NCI-H1436 treated with DMSO at 0.1 percent for 48 hours (cell line): ENCODE measurements around the gene GRID1.

Source experiments
- DNase-seq: peaks from one replicate; lab custom pipeline; 2025; lab: John Stamatoyannopoulos, UW

The GRID1 gene

DNA sequence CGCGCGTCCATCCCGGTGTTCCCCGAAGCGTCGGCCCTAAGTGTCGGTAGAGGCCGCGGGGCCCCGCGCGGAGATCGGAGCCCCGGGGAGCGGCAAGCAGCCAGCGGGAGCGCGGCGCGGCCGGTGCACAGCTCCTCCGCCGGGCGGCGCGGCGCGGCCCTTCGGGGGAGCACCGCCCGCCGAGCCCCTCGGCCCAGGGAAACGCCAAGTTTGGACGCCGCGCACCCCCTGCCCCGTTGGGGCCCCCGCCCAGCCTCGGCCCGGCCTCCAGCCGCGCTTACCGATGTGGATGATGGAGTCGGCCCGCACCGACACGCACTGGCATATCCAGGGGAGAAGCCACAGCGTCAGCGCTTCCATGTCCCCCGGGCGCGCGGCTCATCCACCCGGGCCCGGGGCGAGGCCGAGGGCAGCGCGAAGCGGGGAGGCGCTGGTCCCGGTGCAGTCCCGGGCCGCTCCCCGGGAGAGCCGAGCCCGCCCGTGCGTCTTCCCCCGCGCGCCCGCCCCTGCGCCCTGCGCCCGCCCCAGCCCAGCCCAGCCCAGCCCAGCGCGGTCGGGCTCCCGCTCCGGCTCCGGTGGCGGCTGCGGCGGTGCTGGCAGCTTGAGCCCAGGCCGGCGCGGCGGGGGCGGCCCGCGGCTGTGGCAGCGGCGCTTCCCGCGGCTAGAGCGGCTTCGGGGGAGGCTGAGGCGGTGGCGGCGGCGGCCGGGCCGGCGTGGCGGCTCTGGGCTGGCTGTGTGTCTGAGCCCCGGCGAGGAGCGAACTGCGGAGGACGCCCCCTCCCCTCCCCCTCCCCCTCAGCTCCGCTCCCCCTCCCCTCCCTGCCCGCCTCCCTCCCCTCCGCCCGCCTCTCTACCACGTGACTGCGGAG lies at the start of gene GRID1:
Gene GRID1 (minus strand): TSS at position 763 of the 869 bp plus-strand sequence.
- no peak for DNase-seq

DNA sequence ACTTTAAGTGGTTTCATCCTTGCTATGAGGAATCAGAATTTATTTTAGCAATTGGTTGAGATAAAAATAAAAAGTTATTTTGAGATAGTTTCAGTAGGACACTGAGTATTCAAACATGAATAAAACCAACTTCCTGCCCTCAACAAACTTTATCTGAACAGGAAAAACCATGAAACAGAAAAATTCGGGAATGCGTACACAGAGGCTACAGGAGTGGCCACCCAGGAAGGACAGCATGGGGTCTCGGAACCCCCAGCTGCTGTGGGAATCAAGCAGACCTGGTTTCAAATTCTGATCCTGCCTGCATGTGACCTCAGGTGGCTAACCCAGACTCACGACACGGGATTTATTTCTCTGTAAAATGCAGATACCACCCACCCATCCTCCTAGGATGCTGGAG lies 49.0 kb upstream of the GRID1 start:
- no peak for DNase-seq

DNA sequence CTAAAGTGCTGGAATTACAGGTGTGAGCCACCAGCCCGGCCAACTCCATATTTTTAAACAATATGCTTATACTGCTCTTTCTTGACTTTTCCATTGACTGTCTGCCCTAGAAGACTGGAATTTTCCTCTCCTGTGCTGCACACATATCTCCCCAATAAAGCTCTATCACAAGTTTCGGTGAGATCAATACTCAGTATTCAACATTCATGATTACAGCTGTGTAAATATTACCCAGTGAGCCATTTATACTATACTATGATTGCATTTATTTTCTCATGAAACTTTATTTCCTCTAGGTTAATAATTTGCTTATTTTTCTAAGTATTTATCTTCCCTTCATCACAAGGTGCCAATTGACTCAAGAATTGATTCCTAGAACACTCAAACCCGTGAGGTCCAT lies 48.5 kb upstream of the GRID1 start:
- no peak for DNase-seq

DNA sequence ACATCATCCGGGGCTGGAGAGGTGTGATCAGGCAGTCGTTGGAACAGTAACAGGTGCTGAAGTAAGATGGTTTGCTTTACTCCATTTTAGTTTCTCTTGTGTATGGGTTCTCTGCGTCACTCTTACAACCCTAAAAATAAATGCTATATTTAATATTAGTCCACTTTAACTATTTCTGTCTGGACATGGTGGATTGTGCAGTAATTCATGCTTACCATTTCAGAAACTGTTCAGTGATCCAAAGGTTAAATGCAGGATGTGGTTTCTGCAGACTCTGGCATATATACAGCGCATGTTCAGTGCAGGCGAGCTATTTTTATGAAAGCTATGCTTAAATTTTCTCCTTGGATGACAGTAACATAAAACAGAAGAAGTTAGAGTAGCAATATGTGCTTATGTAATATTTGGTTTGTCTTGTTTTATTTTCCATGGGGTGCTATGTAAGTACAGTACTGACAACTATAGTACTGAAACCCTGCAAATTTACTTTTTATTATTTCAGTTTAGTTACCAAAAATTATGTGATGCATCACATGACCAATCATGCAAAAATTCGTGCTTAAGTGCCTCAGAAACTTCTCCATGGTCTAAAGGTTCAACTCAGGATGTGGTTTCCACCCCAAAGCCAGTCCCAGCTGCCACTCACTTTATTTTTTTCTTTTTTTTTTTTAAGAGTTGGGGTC lies 46.6 kb upstream of the GRID1 start:
- no peak for DNase-seq

DNA sequence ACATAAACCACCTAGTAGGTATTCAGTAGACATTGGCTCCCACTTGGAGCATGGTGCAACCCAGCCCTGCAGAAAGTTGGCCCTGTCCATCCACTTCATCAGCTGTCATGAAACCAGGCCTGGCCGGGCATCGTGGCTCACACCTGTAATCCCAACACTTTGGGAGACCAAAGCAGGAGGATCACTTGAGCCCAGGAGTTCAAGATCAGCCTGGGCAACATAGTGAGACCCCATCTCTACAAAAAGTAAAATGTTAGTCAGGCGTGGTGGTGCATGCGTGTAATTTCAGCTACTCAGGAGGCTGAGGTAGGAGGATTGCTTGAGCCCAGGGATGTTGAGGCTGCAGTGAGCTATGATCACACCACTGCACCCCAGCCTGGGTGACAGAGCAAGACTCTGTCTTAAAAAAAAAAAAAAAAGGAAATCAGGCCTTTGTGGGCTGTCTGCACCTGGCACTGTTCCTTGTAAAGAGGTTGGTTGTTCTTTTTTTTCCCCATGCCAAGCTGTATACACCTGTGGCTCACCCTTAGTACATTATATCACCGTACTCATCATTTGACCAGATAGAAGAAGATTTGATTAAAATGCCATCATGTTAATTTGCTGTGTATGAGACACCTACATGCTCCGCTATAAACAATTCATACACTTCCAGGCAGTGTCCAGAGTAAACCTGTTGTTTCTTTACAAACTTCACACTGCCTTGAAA lies 45.4 kb upstream of the GRID1 start:
- no peak for DNase-seq

DNA sequence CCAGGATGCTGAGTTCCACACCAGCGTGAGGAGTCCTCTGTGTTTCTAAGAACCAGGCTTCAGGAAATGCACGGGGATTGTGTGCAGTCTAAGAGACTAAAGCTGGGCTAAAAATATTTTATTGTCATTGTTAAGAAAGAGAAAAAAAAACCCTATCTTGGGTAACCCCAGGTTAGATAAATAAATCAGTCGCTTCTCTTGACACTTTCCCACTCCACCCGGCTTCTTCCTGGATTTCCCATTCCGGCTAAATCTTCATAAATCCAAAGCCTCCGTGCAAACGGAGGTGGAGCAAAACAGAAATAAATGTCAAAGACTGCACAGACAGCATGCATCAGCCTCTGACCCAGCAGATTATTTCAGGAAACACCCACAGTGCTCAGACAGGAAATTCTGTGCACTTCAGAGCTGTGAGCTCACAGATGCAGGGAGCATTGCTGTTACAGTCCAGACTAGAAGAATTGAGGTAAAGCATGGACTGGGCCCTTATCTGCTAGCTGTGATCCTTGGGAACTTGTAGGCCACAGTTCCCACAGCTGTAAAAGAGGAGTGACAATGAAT lies 44.8 kb upstream of the GRID1 start:
- no peak for DNase-seq

DNA sequence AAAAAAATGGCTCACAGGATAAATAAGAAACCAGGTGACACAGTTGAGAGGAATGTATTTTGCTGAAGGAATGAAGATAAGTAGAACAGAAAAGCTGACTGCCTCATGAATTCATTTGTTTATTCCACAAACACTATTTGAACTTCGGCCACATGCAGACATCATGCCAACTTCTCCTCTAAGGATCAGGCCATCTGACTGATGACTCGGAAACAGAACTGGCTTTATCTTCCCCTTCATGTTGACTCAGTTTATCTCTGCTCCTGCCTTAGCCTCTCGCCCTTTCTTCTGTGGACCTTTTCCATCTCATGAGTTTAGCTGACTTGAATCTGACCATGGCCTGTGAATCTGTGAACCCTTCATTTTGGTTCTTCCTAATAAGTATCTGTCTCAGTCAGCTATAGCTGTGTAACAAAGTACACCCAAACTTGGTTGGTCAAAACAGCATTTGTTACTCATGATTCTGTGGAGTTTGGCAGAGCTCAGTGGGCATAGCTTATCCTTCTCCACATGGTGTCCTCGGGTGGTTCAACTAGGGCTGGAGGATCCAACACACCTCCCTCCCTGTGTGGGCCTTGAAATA lies 44.0 kb upstream of the GRID1 start:
- DNase-seq = no peak

DNA sequence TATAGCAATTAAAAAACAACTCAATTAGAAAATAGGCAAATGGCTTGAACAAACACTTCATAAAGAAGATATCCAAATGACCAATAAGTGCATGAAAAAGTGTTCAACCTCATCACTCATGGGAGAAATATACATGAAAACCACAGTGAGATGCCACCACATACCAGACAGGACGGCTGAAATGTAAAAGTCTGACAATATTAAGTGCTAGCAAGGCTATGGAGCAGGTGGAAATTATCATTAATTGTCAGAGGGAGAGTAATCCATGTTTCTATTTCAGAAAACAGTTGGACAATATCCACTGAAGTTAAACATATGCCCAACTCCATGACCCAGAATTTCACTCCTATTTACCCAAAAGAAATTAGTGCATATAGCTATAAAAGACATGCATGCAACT lies 42.6 kb upstream of the GRID1 start:
- DNase-seq = no peak

DNA sequence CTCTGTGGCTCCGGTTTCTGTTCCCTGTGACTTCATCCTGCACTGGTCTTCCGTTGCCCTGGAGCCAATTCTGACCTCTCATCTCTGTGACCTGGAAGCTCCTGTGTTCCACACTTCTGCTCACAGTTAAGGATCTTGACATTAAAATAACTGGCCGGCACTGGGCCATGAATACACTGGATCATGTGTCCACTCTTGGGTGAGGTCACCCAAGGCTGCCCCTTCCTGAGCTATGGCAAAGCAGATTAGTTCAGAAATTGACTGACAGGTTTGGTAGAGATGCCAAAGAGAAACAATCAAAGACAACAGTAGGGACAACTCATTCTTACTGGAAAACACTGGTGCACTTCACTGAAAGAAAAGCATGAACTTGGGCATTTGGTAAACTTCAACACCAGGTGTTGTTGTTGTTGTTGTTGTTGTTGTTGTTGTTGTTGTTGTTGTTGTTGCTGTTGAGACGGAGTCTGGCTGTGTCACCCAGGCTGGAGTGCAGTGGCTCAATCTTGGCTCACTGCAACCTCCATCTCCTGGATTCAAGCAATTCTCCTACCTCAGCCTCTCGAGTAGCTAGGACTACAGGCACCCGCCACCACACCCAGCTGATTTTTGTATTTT lies 36.7 kb upstream of the GRID1 start:
- no peak for DNase-seq

DNA sequence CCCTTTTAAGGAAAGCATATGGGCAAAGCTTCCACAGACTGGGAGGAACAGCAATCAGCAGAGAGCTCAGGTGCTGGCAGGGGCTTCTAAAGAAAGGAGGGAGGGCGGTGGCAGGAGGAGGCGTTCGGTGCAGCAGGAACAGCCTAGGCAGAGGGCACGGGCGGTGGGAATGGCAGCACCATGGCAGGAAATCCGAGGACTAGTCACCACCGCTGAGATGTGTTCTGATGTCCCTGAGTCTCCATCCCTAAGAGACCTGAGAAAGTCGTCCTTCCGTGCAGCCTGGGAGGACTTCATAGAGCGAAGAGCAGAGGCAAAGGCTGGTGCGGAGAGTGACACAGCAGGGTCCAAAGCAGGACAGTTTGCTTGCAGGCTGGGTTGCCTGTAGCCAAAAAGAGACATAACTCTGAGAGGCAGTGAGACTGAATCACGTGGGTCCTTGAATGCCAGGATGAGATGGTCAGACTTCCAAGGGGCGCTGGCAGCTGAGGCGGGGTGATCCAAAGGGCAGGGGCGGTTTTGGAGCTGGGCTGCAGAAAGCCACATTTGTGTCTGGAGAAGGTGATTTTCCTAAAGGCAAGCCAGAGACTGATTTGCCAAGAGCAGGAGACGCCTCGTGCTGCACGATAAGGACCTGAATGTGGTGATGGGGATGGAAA lies 35.8 kb upstream of the GRID1 start:
- no peak for DNase-seq

DNA sequence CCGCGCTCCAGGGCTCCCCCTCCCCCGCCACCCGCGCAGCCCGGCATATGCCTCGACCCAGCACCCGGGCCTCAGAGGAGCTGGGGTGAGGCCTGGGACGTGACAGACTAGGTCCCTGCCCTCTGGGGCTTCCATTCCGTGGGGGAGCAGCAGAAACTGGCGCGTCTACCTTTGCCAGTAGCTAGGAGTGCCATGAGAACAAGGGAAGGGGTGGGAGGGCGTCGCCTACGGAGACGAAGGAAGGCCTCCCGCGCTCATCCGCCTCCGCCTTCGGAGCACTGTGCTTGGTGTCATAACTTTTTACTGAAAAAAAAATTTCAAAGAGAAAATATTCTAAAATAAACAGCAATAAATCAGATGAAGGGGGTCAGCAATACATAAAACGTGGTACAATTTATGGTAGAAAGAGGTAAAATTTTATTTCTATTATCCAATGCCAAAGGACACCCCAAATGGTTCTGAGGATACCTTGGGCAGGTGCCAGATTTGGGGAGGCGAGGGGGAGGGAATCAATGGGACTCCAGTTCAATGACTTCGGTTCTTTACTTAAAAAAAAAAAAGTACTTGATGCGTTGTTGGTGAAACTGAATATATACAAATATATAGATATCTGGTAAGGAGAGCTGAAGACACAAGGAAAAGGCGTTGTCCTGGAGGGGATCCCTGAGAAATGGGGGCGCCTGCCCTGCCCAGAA lies 35.1 kb upstream of the GRID1 start:
- no peak for DNase-seq

DNA sequence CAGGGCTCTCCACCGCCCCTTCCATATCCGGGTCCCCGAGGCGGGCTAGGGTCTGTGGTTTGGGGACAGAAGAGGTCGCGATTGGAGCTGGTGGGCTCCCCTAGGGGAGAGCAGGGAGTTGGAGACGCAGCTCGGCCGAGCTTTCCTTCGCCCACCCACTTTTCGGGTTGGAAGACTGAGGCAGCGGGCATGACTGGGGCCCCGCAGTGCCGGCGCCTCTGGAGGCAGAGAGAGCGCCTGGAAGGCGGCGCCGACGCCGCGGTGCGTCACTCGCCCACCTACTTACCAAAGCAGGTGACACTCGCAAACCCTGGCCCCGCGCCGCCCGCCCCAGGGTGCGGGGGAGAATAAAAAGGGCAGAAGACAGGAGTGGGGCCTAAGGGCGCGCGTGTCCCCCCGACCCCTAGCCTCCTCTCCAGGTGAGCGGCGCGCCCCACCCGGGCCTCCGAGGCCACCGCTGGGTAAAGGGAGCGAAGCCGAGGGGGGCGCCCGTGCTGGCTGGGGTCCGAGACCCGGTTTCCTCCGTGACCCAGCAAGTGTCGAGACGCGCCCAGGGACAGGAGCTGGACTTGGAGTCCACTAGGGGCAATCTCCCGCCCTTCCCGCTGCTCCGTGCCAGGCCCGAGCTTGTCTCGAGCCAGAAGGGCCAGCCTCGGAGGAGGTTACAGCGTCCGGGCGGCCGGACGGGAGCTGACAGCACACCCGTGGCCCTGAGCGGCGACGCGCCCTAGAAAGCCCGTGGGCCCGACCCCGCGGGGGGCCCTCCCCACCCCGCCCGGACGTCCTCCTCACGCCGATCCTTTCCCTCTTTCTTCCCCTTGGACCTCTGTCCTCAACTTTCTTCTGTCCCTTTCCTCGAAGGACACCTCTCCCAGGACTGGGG lies 34.4 kb upstream of the GRID1 start:
- DNase-seq = no peak

DNA sequence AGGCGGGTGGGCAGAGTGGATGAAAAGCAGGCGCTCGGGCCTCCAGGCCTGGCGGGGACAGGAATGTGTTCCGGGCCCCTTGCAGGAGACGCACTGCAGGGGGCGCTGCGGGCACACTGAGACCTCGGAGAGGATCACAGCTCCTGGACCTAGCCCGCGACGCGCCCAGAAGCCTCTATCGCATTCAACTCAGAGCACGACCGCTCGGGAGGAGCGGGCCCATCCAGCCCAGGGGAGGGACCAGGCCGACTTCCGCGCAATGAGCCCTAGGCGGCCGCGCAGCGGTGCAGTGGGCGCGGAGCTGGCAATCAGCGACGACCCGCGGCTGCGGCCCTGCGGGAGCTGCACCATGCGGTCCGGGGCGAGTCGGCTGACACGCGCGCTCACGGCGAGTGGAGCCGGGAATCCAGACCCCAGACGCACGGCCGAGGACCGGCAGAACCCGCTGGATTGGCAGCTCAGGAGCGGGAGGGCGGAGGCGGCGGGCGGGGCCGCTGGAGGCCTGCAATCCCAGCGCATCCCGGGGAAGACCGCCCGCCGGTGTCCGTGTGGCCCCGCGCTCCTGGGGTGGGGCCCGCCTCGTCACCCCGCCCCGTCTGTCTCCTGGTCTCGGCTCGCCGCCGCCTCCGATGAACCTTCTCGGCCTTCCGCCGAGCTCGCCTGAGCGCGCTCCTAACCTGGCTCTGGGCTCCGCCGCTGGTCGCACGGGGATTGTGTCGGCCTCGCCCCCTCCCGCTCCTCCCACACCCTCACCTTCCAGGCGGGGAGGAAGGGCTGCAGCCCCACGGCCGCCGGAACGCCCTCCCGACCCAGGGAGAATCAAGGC lies 33.5 kb upstream of the GRID1 start:
- DNase-seq = peak; percentile 88

DNA sequence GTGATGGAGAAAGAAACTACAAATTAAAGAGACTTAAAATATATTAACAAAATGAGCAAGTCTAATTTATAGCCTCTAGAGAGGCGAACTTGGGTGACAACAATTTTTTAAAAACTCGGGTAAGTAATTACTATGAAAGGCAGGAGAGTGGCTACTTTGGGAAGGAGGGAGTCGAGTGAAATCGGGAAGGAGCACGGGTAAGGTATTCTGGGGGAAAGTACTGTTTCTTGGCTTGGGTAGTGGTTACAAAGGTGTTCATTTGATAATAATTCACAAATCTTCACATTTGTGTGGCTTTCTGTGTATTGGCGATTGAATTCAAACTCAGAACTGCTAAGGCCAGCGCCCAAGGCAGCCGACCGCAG lies 32.9 kb upstream of the GRID1 start:
- DNase-seq = no peak

DNA sequence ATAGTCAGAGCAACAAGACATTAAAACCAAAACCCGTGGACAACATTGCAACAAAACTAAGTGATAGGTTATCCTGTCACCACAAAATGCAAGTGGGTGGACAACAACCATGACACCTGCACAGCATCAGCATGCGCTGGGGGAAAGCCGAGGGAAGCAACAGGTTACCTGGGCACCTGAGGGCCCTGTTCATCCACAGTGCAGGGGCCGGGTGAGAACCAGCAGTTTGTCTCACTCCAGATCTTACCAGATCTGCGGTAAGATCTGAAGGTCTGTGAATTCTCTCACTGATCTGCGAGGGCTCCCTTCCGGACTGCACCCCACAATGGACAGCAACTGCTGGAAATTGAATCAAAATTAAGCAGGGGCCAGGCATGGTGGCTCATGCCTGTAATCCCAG lies 30.5 kb upstream of the GRID1 start:
- no peak for DNase-seq

DNA sequence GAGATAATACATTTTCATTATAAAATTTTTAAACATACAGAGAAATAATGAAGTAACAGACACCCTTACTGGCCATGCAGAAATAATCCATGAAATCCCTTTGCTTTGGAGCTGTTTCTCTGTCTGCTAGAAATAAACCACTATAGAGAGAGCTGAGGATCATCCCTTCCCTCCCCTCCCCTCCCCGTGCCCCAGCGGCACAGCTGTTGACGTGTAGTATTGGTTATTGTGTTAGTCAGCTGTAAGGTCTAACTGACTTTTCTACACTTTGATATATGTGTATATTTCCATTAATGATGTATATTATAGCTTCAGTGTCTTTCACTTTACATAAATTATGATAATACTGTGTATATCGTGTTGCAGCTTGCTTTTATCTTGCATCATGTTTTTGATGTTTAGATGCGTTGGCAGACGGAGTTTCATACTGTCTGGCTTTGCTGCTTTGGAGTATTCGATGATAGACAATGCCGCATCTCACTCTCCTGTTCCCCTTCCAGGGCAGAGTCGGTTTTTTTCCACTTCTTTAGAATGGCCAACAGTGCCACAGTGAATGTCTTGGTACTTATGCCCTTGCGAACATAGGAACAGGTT lies 27.4 kb upstream of the GRID1 start:
- no peak for DNase-seq

DNA sequence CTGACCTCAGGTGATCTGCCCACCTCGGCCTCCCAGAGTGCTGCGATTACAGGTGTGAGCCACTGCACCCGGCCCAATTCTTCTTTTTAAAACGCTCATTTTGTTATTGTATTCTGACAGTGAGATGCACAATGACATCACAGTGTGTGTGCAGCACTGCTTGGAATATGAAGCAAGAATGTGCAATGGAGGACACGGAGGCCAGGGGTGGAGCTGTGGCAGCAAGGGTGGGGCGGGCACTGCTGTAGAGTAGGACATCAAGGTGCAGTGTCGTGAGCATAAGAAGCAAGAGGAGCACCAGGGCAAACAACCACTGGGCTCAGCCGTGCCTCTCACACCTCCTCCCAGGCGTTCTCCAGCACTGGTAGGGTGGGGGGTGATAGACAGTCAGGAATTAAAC lies 26.8 kb upstream of the GRID1 start:
- DNase-seq = no peak

DNA sequence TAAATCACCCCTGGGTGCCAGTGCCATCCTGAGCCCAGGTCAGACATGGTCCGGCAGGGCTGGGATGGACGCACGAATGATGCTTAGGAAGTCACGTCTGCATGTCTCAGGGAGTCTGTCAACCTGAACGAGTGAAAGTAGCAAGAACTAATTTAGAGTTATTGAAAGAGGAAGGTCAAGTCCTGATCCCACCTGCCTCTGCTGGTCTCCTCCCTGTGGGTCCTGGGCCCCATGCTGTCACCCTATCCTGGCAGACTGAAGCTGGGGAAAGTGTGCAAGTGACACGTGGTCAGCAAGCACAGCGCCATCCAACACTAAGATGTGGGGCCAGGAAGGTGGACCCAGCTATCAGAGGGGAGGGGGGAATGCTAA lies 26.1 kb upstream of the GRID1 start:
- DNase-seq = no peak
